GM10266 (cell line): Measurements from ENCODE around the gene FAM3D.

Experiments used
- DNase-seq: peaks from one replicate; pipeline ENCODE4 v3.0.0; 2012; ENCODE audit errors: extremely low spot score
- CTCF ChIP-seq: IDR thresholded peaks from 2 replicates; pipeline ENCODE4 v1.5.1; 2012; ENCODE audit warnings: mild to moderate bottlenecking, low read depth; ENCODE audit not compliant: control insufficient read depth, insufficient read depth; ENCODE audit errors: missing control alignments

FAM3D gene

GRCh38 chr3:58606693-58607092 is 59.9 kb downstream of the FAM3D start:
- TF ChIP-seq CTCF: no peak
- DNase-seq: no peak

GRCh38 chr3:58604031-58604430 is 62.5 kb downstream of the FAM3D start:
- TF ChIP-seq CTCF: no peak
- no peak for DNase-seq

- no peak for DNase-seq
- TF ChIP-seq CTCF: no peak
Measured at GRCh38 chr3:58603606-58604005, 63.0 kb downstream of the FAM3D start.

GRCh38 chr3:58597770-58598310 is 68.7 kb downstream of the FAM3D start:
- no peak for TF ChIP-seq CTCF
- DNase-seq: no peak

- no peak for TF ChIP-seq CTCF
- no peak for DNase-seq
Measured at GRCh38 chr3:58596834-58597518, 69.6 kb downstream of the FAM3D start.

- no peak for TF ChIP-seq CTCF
- DNase-seq: no peak
Measured at GRCh38 chr3:58594117-58594516, 72.5 kb downstream of the FAM3D start.
